Stimulated activated CD8-positive, alpha-beta memory T cell treated with anti-CD3 and anti-CD28 coated beads, Interleukin-15, amount 100 ng/mL, for 1 hour (primary cell): Measurements from ENCODE around the gene ADCY4.
A peak's percentile ranks its signal among the peaks of the same experiment; 100 is the strongest.

Experiments
- DNase-seq: peaks from one replicate; pipeline ENCODE4 v3.0.0-alpha.2; 2020; ENCODE audit warnings: low read depth

Gene ADCY4

GRCh38 chr14:24273422-24273998 lies 61.4 kb downstream of the ADCY4 start:
- no peak for DNase-seq

GRCh38 chr14:24272467-24272866 lies 62.4 kb downstream of the ADCY4 start:
- DNase-seq, result no peak

DNA sequence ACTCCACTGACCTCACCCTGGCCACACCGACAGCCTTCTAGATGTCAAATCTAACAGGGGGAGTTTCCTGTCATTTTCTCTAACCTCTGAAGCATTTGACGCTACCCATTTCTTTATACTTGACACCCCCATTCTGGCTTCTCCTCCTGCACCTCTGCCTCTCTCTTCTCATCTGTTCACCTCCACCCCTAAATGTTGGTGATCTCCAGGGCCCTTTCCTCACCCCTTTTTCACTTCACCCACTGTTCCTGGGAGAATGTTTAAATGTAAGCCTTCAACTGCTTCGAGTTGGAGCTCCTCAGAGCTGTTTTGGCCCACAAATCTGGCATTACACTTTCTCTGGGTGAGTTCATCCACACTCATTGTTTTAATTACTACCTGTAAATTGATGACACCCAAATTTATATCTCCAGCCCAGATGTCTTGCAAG lies 63.0 kb downstream of the ADCY4 start:
- no peak for DNase-seq

- peak; percentile 70 for DNase-seq
Observed at GRCh38 chr14:24271134-24271833, 63.6 kb downstream of the ADCY4 start, which contains the start of gene RABGGTA. TSS of gene RABGGTA (minus strand) at chr14:24271597. CDS start at chr14:24271115, 482 bp downstream.

DNA sequence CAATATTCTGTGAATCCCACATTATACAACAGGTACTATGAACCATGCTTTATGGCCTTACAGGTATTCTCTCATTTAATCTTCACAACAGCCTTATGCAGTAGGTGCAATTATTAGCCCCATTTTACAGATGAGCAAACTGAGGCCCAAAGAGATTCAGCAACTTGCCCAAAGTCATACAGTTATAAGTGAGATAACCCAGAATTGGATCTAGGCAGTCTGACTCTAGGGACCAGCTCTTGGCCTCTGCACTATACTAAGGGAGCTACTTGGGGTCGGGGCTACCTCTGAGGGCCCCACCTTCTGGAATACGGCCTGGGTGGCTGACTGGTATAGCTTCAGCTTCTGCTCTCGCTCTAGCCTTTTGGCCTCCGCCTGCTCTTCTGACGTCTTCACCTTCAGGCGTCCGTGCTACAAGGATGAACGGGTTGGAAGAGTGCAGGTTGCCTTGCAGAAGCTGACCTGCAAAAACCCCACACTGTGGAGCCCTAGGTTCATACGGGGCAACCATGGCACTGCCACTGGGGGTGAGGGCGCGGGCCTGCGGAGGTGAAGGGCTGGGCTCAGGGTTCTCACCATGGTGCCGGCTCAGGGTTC lies 64.2 kb downstream of the ADCY4 start:
- DNase-seq, result no peak

DNA sequence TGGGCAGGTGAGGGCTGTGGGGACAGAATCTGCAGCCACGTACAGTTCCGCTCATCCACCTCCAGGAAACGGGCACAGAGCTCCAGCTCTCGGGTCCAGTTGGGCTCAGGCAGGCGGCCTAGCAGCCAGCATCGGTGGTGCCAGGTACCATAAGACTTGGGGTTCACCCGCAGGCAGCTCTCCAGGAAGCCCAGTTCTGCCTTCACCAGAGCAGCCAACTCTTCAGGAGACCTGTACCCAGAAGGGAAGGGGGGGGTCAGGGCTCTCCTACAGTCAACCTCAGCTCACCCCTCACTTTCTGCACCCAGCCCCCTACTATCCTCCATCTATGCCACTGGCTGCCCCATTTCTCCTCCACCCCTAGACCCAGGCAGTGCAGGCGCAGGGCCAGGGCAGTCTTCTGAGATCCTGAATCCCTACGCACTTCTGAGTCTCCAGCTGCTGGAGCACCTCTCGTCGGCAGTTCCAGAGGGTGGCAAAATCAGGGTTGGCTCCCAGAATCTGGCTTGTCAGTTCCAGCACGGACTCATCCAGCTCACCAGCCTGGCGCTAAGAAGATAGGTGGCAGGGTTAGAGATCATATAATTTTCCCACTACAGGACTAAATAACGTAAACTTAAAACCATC lies 64.8 kb downstream of the ADCY4 start:
- DNase-seq, result no peak

GRCh38 chr14:24269368-24269767 lies 65.5 kb downstream of the ADCY4 start:
- DNase-seq, result no peak
